KOPT-K1 (cell line): ENCODE data around the gene SNTG2.

Experiments used
- H3K27ac ChIP-seq: fragments of 200-600 bp; sonication (generic); 2 replicates; pipeline ENCODE4 v1.5.1; 2016; ENCODE audit warnings: antibody characterized with exemption, mild to moderate bottlenecking, low read depth, low read length; ENCODE audit not compliant: poor library complexity, severe bottlenecking
- H3K36me3 ChIP-seq: fragments of 200-600 bp; sonication (generic); 2 replicates; pipeline ENCODE4 v1.5.1; 2017; ENCODE audit warnings: antibody characterized with exemption, mild to moderate bottlenecking, low read length, moderate library complexity; ENCODE audit not compliant: insufficient read depth
- H3K9me3 ChIP-seq: fragments of 200-600 bp; sonication (generic); 2 replicates; pipeline ENCODE4 v1.5.1; 2017; ENCODE audit warnings: antibody characterized with exemption, low read length, mild to moderate bottlenecking; ENCODE audit not compliant: insufficient read depth, poor library complexity, severe bottlenecking

The SNTG2 gene

GRCh38 chr2:954687-955000 is 4.0 kb downstream of the SNTG2 start:
- H3K27ac ChIP-seq, result no peak overlapping the region
- no peaks in the 10 kb centered on the region for H3K36me3 ChIP-seq
- H3K9me3 ChIP-seq, result no peaks in the 10 kb centered on the region

- Histone ChIP-seq H3K9me3 (no peaks in the 10 kb centered on the region), H3K36me3 (no peaks in the 10 kb centered on the region), H3K27ac (no peak overlapping the region)
Observed at GRCh38 chr2:955829-956731, 5.4 kb downstream of the SNTG2 start.

GRCh38 chr2:959457-959856 is 8.8 kb downstream of the SNTG2 start:
- H3K36me3 ChIP-seq, result no peaks in the 10 kb centered on the region
- H3K27ac ChIP-seq, result no peak overlapping the region
- no peaks in the 10 kb centered on the region for H3K9me3 ChIP-seq

GRCh38 chr2:960061-960736 is 9.6 kb downstream of the SNTG2 start:
- no peaks in the 10 kb centered on the region for H3K9me3 ChIP-seq
- no peaks in the 10 kb centered on the region for H3K36me3 ChIP-seq
- H3K27ac ChIP-seq, result no peak overlapping the region

- Histone ChIP-seq H3K9me3 (no peaks in the 10 kb centered on the region), H3K27ac (no peak overlapping the region), H3K36me3 (no peaks in the 10 kb centered on the region)
Observed at GRCh38 chr2:961786-962185, 11.1 kb downstream of the SNTG2 start.

GRCh38 chr2:963876-964275 is 13.2 kb downstream of the SNTG2 start:
- Histone ChIP-seq H3K27ac (no peak overlapping the region), H3K9me3 (peaks cover 13% of the 10 kb centered on the region), H3K36me3 (no peaks in the 10 kb centered on the region)

- Histone ChIP-seq H3K36me3 (no peaks in the 10 kb centered on the region), H3K9me3 (peaks cover 20% of the 10 kb centered on the region)
Observed at GRCh38 chr2:964562-964961, 13.9 kb downstream of the SNTG2 start.

GRCh38 chr2:965640-966147 is 15.0 kb downstream of the SNTG2 start:
- H3K9me3 ChIP-seq, result peaks cover 24% of the 10 kb centered on the region

More at GRCh38 chr2:964562-964961, 13.9 kb downstream of the SNTG2 start:
- no peak overlapping the region for H3K27ac ChIP-seq

GRCh38 chr2:973129-973528 is 22.5 kb downstream of the SNTG2 start:
- Histone ChIP-seq H3K36me3 (no peaks in the 10 kb centered on the region), H3K27ac (peak overlapping the region; percentile 91), H3K9me3 (peaks cover 33% of the 10 kb centered on the region)

More at GRCh38 chr2:965640-966147, 15.0 kb downstream of the SNTG2 start:
- no peaks in the 10 kb centered on the region for H3K36me3 ChIP-seq
- no peak overlapping the region for H3K27ac ChIP-seq

- peaks cover 24% of the 10 kb centered on the region for H3K9me3 ChIP-seq
- no peaks in the 10 kb centered on the region for H3K36me3 ChIP-seq
- peak overlapping the region; percentile 91 for H3K27ac ChIP-seq
Observed at GRCh38 chr2:974054-974453, 23.4 kb downstream of the SNTG2 start.

- Histone ChIP-seq H3K9me3 (peaks cover 20% of the 10 kb centered on the region), H3K27ac (peak overlapping the region; percentile 91), H3K36me3 (no peaks in the 10 kb centered on the region)
Observed at GRCh38 chr2:974502-974901, 23.9 kb downstream of the SNTG2 start.

- Histone ChIP-seq H3K9me3 (peaks cover 15% of the 10 kb centered on the region), H3K27ac (peak overlapping the region; percentile 91)
Observed at GRCh38 chr2:975095-975494, 24.4 kb downstream of the SNTG2 start.

GRCh38 chr2:979069-979928 is 28.6 kb downstream of the SNTG2 start:
- Histone ChIP-seq H3K36me3 (no peaks in the 10 kb centered on the region), H3K27ac (peak overlapping the region; percentile 70), H3K9me3 (no peaks in the 10 kb centered on the region)

More at GRCh38 chr2:975095-975494, 24.4 kb downstream of the SNTG2 start:
- H3K36me3 ChIP-seq, result no peaks in the 10 kb centered on the region

- no peaks in the 10 kb centered on the region for H3K9me3 ChIP-seq
- H3K36me3 ChIP-seq, result no peaks in the 10 kb centered on the region
- H3K27ac ChIP-seq, result peak overlapping the region; percentile 43
Observed at GRCh38 chr2:980176-980575, 29.5 kb downstream of the SNTG2 start.

GRCh38 chr2:981258-981657 is 30.6 kb downstream of the SNTG2 start:
- Histone ChIP-seq H3K27ac (no peak overlapping the region), H3K36me3 (no peaks in the 10 kb centered on the region), H3K9me3 (no peaks in the 10 kb centered on the region)
